ENCODE measurements around the gene RIOK1.

- TF ChIP-seq FOSL1 (IDR thresholded peaks at IDR 0.05; ENCODE audit: insufficient read depth, low read depth, low read length), result no peak
- no peak for TF ChIP-seq CTCF (IDR thresholded peaks at IDR 0.05; ENCODE audit: control extremely low read depth in 1 of 3, insufficient read depth in 1 of 3, low read depth in 1 of 3, low read length in 3 of 3)
- TF ChIP-seq BRCA1 (IDR thresholded peaks at IDR 0.05; ENCODE audit: low read depth, low read length), result no peak
- TF ChIP-seq JUN (IDR thresholded peaks at IDR 0.05; ENCODE audit: low read depth, low read length), result no peak
- TF ChIP-seq CEBPB (IDR thresholded peaks at IDR 0.05; ENCODE audit: low read depth, low read length), result no peak
- no peak for TF ChIP-seq POLR2A (IDR thresholded peaks at IDR 0.05; ENCODE audit: control extremely low read depth in 1 of 2, low read depth in 2 of 2, low read length in 2 of 2)
- TF ChIP-seq BACH1 (IDR thresholded peaks at IDR 0.05; ENCODE audit: low read length), result no peak
- no peak for TF ChIP-seq TEAD4 (IDR thresholded peaks at IDR 0.05; ENCODE audit: low read depth, low read length)
- TF ChIP-seq CHD2 (IDR thresholded peaks at IDR 0.05; ENCODE audit: low read length), result no peak
- TF ChIP-seq TAF1 (IDR thresholded peaks at IDR 0.05; ENCODE audit: low read depth, low read length), result no peak
- TF ChIP-seq EZH2 (IDR thresholded peaks at IDR 0.05; ENCODE audit: low read depth, low read length, severe bottlenecking), result no peak
- TF ChIP-seq BCL11A (IDR thresholded peaks at IDR 0.05; ENCODE audit: low read depth in 2 of 2, low read length in 2 of 2), result no peak
- TF ChIP-seq ASH2L (IDR thresholded peaks at IDR 0.05; ENCODE audit: low read length), result no peak
- TF ChIP-seq SUZ12 (IDR thresholded peaks at IDR 0.05; ENCODE audit: low read length), result no peak
These were observed 48.4 kb downstream of the RIOK1 start for GRCh38 chr6:7438011-7438410.

All from H1 (cell line).